Measurements from ENCODE around the gene MCC.

Gene MCC

DNA sequence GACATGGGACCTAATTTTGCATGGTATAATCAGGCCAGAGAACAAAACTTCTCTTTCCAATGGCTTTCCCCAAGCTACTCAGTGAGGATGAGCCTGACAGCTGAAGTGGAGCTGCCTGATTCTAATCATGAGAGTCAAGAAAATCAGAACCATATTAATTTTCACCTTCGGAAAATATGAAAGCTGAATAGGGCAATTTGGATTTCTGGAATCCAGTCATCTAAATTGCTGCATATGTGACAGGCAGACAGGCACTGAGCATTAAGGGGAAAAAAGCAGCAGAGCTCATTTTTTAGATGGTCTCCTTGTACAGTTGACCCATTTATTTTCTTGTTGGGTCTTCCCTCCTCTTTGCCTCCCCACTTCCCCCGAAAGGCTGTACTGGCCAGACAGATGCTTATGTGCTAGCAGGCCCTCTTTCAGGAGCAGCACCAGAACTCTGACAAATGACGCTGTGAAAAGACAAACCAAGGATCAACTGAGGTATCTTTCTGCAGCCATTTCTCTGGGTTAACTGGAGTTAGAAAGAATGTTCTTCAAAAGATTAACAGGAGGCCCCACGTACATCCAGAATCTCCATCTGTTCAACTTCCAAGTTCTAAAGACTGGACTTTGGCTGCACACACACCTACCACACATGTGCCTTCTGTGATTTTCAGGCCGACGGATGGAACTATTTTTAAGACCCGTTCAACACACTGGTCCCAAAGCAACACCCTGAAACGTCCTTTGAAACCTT, 336.4 kb downstream of the MCC start:
- DNase-seq (ENCODE audit: low read depth, low spot score) = no peak
- TF ChIP-seq SUZ12 (IDR thresholded peaks at IDR 0.05; ENCODE audit: extremely low read depth, insufficient read depth, insufficient read length) (no peak), YY1 (IDR thresholded peaks at IDR 0.05; ENCODE audit: insufficient read depth, insufficient read length) (no peak), ZNF274 (IDR thresholded peaks at IDR 0.05; ENCODE audit: low read depth, low read length) (no peak)
- no peak overlapping the region for H3K9ac ChIP-seq (ENCODE audit: insufficient read length, low read depth)

DNA sequence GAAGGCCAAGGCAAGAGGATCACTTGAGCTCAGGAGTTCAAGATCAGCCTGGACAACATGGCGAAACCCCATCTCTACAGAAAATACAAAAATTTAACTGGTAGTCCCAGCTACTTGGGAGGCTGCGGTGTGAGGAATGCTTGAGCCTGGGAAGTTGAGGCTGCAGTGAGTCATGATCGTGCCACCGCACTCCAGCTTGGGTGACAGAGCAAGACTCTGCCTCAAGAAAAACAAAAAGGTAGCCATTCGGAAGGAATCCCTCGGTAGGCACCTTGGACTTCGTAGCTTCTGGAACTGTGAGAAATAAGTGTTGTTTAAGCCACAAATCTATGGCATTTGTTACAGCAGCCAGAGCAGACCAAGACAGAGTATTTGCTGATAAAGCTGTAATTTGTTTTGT, 337.4 kb downstream of the MCC start:
- no peak for TF ChIP-seq SUZ12 (IDR thresholded peaks at IDR 0.05; ENCODE audit: extremely low read depth, insufficient read depth, insufficient read length)
- no peak for TF ChIP-seq YY1 (IDR thresholded peaks at IDR 0.05; ENCODE audit: insufficient read depth, insufficient read length)
- no peak for TF ChIP-seq ZNF274 (IDR thresholded peaks at IDR 0.05; ENCODE audit: low read depth, low read length)
- Histone ChIP-seq H3K9me3 (ENCODE audit: insufficient read depth, low read length) (no peaks in the 10 kb centered on the region), H3K4me3 (ENCODE audit: insufficient read length, low read depth) (no peak overlapping the region), H3K27me3 (ENCODE audit: insufficient read depth, insufficient read length) (no peaks in the 10 kb centered on the region), H3K9ac (ENCODE audit: insufficient read length, low read depth) (no peak overlapping the region), H3K4me1 (ENCODE audit: insufficient read depth, insufficient read length) (no peaks in the 10 kb centered on the region), H3K36me3 (ENCODE audit: insufficient read depth, insufficient read length, low read length) (no peaks in the 10 kb centered on the region)
- DNase-seq (ENCODE audit: low read depth, low spot score) = no peak

More for the DNA sequence above, 336.4 kb downstream of the MCC start:
- Histone ChIP-seq H3K36me3 (ENCODE audit: insufficient read depth, insufficient read length, low read length) (no peaks in the 10 kb centered on the region), H3K9me3 (ENCODE audit: insufficient read depth, low read length) (no peaks in the 10 kb centered on the region), H3K4me3 (ENCODE audit: insufficient read length, low read depth) (no peak overlapping the region), H3K4me1 (ENCODE audit: insufficient read depth, insufficient read length) (no peaks in the 10 kb centered on the region), H3K27me3 (ENCODE audit: insufficient read depth, insufficient read length) (no peaks in the 10 kb centered on the region)

- no peaks in the 10 kb centered on the region for H3K27me3 ChIP-seq (ENCODE audit: insufficient read depth, insufficient read length)
- no peak overlapping the region for H3K4me3 ChIP-seq (ENCODE audit: insufficient read length, low read depth)
- no peak for DNase-seq (ENCODE audit: low read depth, low spot score)
- no peaks in the 10 kb centered on the region for H3K4me1 ChIP-seq (ENCODE audit: insufficient read depth, insufficient read length)
- H3K9ac ChIP-seq (ENCODE audit: insufficient read length, low read depth) = no peak overlapping the region
- TF ChIP-seq SUZ12 (IDR thresholded peaks at IDR 0.05; ENCODE audit: extremely low read depth, insufficient read depth, insufficient read length) (no peak), ZNF274 (IDR thresholded peaks at IDR 0.05; ENCODE audit: low read depth, low read length) (no peak), YY1 (IDR thresholded peaks at IDR 0.05; ENCODE audit: insufficient read depth, insufficient read length) (no peak)
- no peaks in the 10 kb centered on the region for H3K36me3 ChIP-seq (ENCODE audit: insufficient read depth, insufficient read length, low read length)
- H3K9me3 ChIP-seq (ENCODE audit: insufficient read depth, low read length) = no peaks in the 10 kb centered on the region
Measured at GRCh38 chr5:113150221-113150620, 338.0 kb downstream of the MCC start.

DNA sequence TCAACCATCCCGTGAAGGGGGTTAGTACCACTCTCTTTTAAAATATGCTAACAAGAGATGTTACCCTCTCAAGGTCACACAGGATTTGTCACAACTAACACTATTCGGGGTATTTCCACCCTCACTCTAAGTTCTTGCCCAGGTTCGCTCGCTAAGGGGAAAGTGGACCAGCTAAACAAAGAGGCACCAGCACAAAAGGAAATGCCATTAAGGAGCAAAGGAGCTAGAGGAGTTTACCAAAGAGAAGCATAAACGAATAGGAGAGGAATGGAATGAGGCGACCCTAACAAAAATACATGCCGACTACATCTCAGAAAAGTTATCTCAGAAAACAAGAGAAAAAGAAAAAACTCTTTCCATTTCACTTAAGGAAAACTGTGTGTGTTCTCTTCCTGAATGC, 340.7 kb downstream of the MCC start:
- Histone ChIP-seq H3K36me3 (ENCODE audit: insufficient read depth, insufficient read length, low read length) (no peaks in the 10 kb centered on the region), H3K9ac (ENCODE audit: insufficient read length, low read depth) (no peak overlapping the region), H3K4me3 (ENCODE audit: insufficient read length, low read depth) (no peak overlapping the region), H3K9me3 (ENCODE audit: insufficient read depth, low read length) (no peaks in the 10 kb centered on the region), H3K4me1 (ENCODE audit: insufficient read depth, insufficient read length) (no peaks in the 10 kb centered on the region), H3K27me3 (ENCODE audit: insufficient read depth, insufficient read length) (no peaks in the 10 kb centered on the region)
- TF ChIP-seq YY1 (IDR thresholded peaks at IDR 0.05; ENCODE audit: insufficient read depth, insufficient read length) (no peak), ZNF274 (IDR thresholded peaks at IDR 0.05; ENCODE audit: low read depth, low read length) (no peak), SUZ12 (IDR thresholded peaks at IDR 0.05; ENCODE audit: extremely low read depth, insufficient read depth, insufficient read length) (no peak)
- DNase-seq (ENCODE audit: low read depth, low spot score) = no peak

DNA sequence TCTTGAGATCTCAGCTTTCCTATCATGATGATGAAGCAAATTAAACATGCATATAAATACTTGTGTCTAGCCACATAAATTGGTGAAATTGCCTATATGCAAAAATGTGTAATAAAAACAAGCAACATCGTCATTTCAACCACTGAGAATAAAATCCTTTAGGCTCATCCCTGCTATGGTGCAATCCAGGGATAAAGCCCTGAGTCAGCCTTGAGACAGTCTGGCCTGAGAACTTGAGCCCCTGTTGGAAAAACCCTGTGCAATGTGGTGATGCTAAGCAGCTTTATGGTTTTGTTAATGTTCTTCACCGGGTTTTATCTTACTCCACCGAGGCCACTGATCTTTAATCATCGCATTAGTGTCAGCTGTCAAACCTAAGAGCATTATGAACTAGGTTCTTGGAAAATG, 341.1 kb downstream of the MCC start:
- Histone ChIP-seq H3K4me3 (ENCODE audit: insufficient read length, low read depth) (no peak overlapping the region), H3K27me3 (ENCODE audit: insufficient read depth, insufficient read length) (no peaks in the 10 kb centered on the region), H3K36me3 (ENCODE audit: insufficient read depth, insufficient read length, low read length) (no peaks in the 10 kb centered on the region), H3K9ac (ENCODE audit: insufficient read length, low read depth) (no peak overlapping the region), H3K4me1 (ENCODE audit: insufficient read depth, insufficient read length) (no peaks in the 10 kb centered on the region), H3K9me3 (ENCODE audit: insufficient read depth, low read length) (no peaks in the 10 kb centered on the region)
- DNase-seq (ENCODE audit: low read depth, low spot score) = no peak
- no peak for TF ChIP-seq SUZ12 (IDR thresholded peaks at IDR 0.05; ENCODE audit: extremely low read depth, insufficient read depth, insufficient read length)
- no peak for TF ChIP-seq ZNF274 (IDR thresholded peaks at IDR 0.05; ENCODE audit: low read depth, low read length)
- TF ChIP-seq YY1 (IDR thresholded peaks at IDR 0.05; ENCODE audit: insufficient read depth, insufficient read length) = no peak

DNA sequence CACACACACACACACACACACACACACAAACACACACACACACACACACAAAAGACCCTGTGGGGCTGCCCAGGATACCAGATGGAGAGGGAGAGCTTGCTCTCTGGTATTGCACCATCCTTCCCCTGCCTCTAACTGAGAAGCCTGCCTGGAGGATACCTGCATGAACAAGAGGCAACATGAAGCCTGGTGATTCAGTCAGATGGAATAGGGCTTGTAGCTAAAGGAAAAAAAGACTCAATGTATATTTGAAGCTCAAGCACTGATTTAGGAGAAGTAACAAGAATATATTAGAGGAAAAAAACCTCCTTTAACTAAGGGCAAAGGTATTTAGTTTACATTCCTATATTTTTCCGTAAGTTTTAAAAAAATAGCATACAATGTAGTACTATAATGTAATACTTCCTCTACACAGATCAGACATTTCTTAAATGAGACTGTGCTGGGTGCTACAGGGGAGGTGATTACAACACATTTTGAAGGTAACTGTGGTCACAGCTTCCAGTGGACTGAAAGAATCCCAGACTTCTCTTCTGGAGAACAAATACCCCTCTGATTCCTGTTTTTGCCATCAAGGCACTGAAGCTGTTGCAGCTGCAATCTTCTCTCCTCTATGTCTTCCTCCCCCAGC, 342.4 kb downstream of the MCC start:
- H3K9ac ChIP-seq (ENCODE audit: insufficient read length, low read depth) = no peak overlapping the region
- H3K4me3 ChIP-seq (ENCODE audit: insufficient read length, low read depth) = no peak overlapping the region
- no peaks in the 10 kb centered on the region for H3K36me3 ChIP-seq (ENCODE audit: insufficient read depth, insufficient read length, low read length)

GRCh38 chr5:113142186-113142585, 346.1 kb downstream of the MCC start:
- no peak for TF ChIP-seq YY1 (IDR thresholded peaks at IDR 0.05; ENCODE audit: insufficient read depth, insufficient read length)
- TF ChIP-seq ZNF274 (IDR thresholded peaks at IDR 0.05; ENCODE audit: low read depth, low read length) = no peak
- TF ChIP-seq SUZ12 (IDR thresholded peaks at IDR 0.05; ENCODE audit: extremely low read depth, insufficient read depth, insufficient read length) = no peak
- DNase-seq (ENCODE audit: low read depth, low spot score) = no peak
- no peaks in the 10 kb centered on the region for H3K9me3 ChIP-seq (ENCODE audit: insufficient read depth, low read length)
- H3K4me3 ChIP-seq (ENCODE audit: insufficient read length, low read depth) = no peak overlapping the region
- no peaks in the 10 kb centered on the region for H3K27me3 ChIP-seq (ENCODE audit: insufficient read depth, insufficient read length)
- H3K4me1 ChIP-seq (ENCODE audit: insufficient read depth, insufficient read length) = no peaks in the 10 kb centered on the region
- H3K36me3 ChIP-seq (ENCODE audit: insufficient read depth, insufficient read length, low read length) = no peaks in the 10 kb centered on the region
- H3K9ac ChIP-seq (ENCODE audit: insufficient read length, low read depth) = no peak overlapping the region

More for the DNA sequence above, 342.4 kb downstream of the MCC start:
- Histone ChIP-seq H3K9me3 (ENCODE audit: insufficient read depth, low read length) (no peaks in the 10 kb centered on the region), H3K4me1 (ENCODE audit: insufficient read depth, insufficient read length) (no peaks in the 10 kb centered on the region), H3K27me3 (ENCODE audit: insufficient read depth, insufficient read length) (no peaks in the 10 kb centered on the region)
- DNase-seq (ENCODE audit: low read depth, low spot score) = no peak
- no peak for TF ChIP-seq YY1 (IDR thresholded peaks at IDR 0.05; ENCODE audit: insufficient read depth, insufficient read length)
- no peak for TF ChIP-seq SUZ12 (IDR thresholded peaks at IDR 0.05; ENCODE audit: extremely low read depth, insufficient read depth, insufficient read length)
- TF ChIP-seq ZNF274 (IDR thresholded peaks at IDR 0.05; ENCODE audit: low read depth, low read length) = no peak
